ENCODE measurements around the gene CACFD1.

GRCh38 chr9:133460405-133461175 is 812 bp downstream of the CACFD1 start:
- TF ChIP-seq CTCF (IDR thresholded peaks at IDR 0.05; ENCODE audit: insufficient read depth, low read depth, low read length) (no peak), EZH2 (IDR thresholded peaks at IDR 0.05; ENCODE audit: insufficient read depth, low read length) (no peak)
